Lower leg skin (tissue), 3 donors: ENCODE measurements around the gene ZC3H7B.

Source experiments
- CTCF ChIP-seq, 3 donors: fragments of 450-650 bp; IDR thresholded peaks; one replicate each; pipeline ENCODE4 v1.5.1; 2016; ENCODE audit warnings: antibody characterized with exemption in 3 of 3, mild to moderate bottlenecking in 3 of 3, moderate library complexity in 2 of 3
- POLR2A ChIP-seq, 2 donors: fragments of 450-650 bp; IDR thresholded peaks; one replicate each; pipeline ENCODE4 v1.6.1; 2016 to 2017; ENCODE audit warnings: antibody characterized with exemption in 2 of 2, mild to moderate bottlenecking in 1 of 2, moderate library complexity in 1 of 2

- TF ChIP-seq CTCF (IDR thresholded peaks at IDR 0.05) (no peak), POLR2A (IDR thresholded peaks at IDR 0.05) (no peak)
Observed at GRCh38 chr22:41343717-41344116, 42.4 kb downstream of the ZC3H7B start.
